Measurements from ENCODE around the gene MINDY2. TPM values are rescaled to one million over a fixed set of nuclear protein-coding genes. Genes with fewer than 3 reads are reported as not detected.
"Not testable (repeated sequence)": the region's sequence is repeated elsewhere in the genome, so short reads cannot be mapped to it uniquely, and the experiment has no call there.

Gene MINDY2
- total and polyA plus RNA-seq, 4 donors: 1.5 to 7.0 (median 5.1) TPM

DNA sequence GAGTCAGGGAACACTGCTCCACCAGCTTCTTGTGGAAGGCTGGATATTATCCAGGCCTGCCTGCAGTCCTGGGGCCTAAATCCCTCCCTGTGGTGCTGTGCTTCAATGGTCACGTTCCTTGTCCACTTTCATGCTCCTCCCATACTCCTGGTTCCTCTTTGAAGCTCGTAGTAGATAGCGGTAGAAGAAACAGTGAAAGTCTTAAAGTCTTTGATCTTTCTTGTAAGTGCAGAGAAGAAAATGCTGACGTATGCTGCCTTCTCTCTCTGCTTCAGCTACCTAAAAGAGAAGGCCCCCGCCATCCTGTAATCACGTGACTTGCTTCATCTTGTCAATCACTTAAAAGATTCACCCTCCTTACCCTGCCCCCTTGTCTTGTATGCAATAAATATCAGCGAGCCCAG lies 2.5 kb upstream of the MINDY2 start:
- peaks cover 0 to 25% (median 20%) of the 10 kb centered on the region in 4 donors for H3K4me1 ChIP-seq (ENCODE audit: control insufficient read depth in 4 of 4, insufficient read depth in 4 of 4, low read length in 3 of 4)
- H3K27me3 ChIP-seq (ENCODE audit: control insufficient read depth in 4 of 4, insufficient read depth in 4 of 4, low read length in 3 of 4); H3K36me3 ChIP-seq (ENCODE audit: control insufficient read depth in 4 of 4, insufficient read depth in 3 of 4, low read depth in 1 of 4, low read length in 3 of 4); H3K27ac ChIP-seq (ENCODE audit: low read depth in 1 of 2, low read length in 2 of 2); H3K9me3 ChIP-seq (ENCODE audit: control insufficient read depth in 4 of 4, low read length in 3 of 4); H3K4me3 ChIP-seq (ENCODE audit: low read depth in 1 of 3, low read length in 3 of 3); H3K9ac ChIP-seq (ENCODE audit: low read depth in 1 of 2, low read length in 2 of 2); DNase-seq (ENCODE audit: low spot score): not testable (repeated sequence)
- 93% methylated on average over 7 of the region's 7 CpGs for WGBS

DNA sequence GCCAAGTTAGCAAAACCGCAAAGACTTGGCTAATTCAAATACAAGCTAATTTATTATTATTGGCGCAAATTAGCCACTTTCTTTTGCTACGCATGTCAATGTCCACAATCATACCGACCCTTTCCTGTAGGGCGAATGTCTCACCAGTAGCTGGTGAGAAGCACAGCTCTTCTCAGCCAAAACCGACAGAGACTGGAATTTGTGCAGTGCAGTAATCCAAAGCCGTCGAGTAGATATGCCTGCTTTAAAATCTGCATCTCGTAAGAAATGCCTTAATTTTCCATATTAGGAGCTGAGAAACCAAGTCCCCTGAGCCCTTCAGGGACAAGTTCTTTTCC lies 614 bp upstream of the MINDY2 start:
- no peak for DNase-seq (ENCODE audit: low spot score)
- peak overlapping the region; percentile 92 to 94 for H3K27ac ChIP-seq (ENCODE audit: low read depth in 1 of 2, low read length in 2 of 2)
- H3K27me3 ChIP-seq (ENCODE audit: control insufficient read depth in 4 of 4, insufficient read depth in 4 of 4, low read length in 3 of 4): no peaks in the 10 kb centered on the region
- H3K36me3 ChIP-seq (ENCODE audit: control insufficient read depth in 4 of 4, insufficient read depth in 3 of 4, low read depth in 1 of 4, low read length in 3 of 4): no peaks in the 10 kb centered on the region
- peak overlapping the region; percentile 36 to 74 (median 50) for H3K4me3 ChIP-seq (ENCODE audit: low read depth in 1 of 3, low read length in 3 of 3)
- peaks cover 2 to 25% (median 22%) of the 10 kb centered on the region in 4 donors for H3K4me1 ChIP-seq (ENCODE audit: control insufficient read depth in 4 of 4, insufficient read depth in 4 of 4, low read length in 3 of 4)
- H3K9me3 ChIP-seq (ENCODE audit: control insufficient read depth in 4 of 4, low read length in 3 of 4): no peaks in the 10 kb centered on the region
- WGBS: 4% methylated on average over 9 of the region's 9 CpGs
- peak overlapping the region; percentile 23 to 72 for H3K9ac ChIP-seq (ENCODE audit: low read depth in 1 of 2, low read length in 2 of 2)
- no peak for TF ChIP-seq RXRA (IDR thresholded peaks at IDR 0.05)
- TF ChIP-seq, protein P1, sequence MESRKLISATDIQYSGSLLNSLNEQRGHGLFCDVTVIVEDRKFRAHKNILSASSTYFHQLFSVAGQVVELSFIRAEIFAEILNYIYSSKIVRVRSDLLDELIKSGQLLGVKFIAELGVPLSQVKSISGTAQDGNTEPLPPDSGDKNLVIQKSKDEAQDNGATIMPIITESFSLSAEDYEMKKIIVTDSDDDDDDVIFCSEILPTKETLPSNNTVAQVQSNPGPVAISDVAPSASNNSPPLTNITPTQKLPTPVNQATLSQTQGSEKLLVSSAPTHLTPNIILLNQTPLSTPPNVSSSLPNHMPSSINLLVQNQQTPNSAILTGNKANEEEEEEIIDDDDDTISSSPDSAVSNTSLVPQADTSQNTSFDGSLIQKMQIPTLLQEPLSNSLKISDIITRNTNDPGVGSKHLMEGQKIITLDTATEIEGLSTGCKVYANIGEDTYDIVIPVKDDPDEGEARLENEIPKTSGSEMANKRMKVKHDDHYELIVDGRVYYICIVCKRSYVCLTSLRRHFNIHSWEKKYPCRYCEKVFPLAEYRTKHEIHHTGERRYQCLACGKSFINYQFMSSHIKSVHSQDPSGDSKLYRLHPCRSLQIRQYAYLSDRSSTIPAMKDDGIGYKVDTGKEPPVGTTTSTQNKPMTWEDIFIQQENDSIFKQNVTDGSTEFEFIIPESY (IDR thresholded peaks at IDR 0.05): peak; percentile 28
- TF ChIP-seq, protein P2, sequence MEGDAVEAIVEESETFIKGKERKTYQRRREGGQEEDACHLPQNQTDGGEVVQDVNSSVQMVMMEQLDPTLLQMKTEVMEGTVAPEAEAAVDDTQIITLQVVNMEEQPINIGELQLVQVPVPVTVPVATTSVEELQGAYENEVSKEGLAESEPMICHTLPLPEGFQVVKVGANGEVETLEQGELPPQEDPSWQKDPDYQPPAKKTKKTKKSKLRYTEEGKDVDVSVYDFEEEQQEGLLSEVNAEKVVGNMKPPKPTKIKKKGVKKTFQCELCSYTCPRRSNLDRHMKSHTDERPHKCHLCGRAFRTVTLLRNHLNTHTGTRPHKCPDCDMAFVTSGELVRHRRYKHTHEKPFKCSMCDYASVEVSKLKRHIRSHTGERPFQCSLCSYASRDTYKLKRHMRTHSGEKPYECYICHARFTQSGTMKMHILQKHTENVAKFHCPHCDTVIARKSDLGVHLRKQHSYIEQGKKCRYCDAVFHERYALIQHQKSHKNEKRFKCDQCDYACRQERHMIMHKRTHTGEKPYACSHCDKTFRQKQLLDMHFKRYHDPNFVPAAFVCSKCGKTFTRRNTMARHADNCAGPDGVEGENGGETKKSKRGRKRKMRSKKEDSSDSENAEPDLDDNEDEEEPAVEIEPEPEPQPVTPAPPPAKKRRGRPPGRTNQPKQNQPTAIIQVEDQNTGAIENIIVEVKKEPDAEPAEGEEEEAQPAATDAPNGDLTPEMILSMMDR (IDR thresholded peaks at IDR 0.05; ENCODE audit: low read depth, low read length, missing input control): peak; percentile 17
- no peak for TF ChIP-seq TAF1 (conservative IDR thresholded peaks at IDR 0.05)
- no peak for TF ChIP-seq GABPA (IDR thresholded peaks at IDR 0.05 in 1 of 2, conservative IDR thresholded peaks at IDR 0.05 in 1 of 2)
- TF ChIP-seq YY1 (IDR thresholded peaks at IDR 0.05): no peak
- TF ChIP-seq HNF4A (conservative IDR thresholded peaks at IDR 0.05): no peak
- no peak for TF ChIP-seq EGR1 (IDR thresholded peaks at IDR 0.05; ENCODE audit: low read depth in 2 of 2)
- no peak for TF ChIP-seq SP1 (IDR thresholded peaks at IDR 0.05)
- TF ChIP-seq, protein P3, sequence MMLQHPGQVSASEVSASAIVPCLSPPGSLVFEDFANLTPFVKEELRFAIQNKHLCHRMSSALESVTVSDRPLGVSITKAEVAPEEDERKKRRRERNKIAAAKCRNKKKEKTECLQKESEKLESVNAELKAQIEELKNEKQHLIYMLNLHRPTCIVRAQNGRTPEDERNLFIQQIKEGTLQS (IDR thresholded peaks at IDR 0.05): no peak
- no peak for TF ChIP-seq FOXA2 (IDR thresholded peaks at IDR 0.05)
- TF ChIP-seq HNF4G (IDR thresholded peaks at IDR 0.05): no peak

DNA sequence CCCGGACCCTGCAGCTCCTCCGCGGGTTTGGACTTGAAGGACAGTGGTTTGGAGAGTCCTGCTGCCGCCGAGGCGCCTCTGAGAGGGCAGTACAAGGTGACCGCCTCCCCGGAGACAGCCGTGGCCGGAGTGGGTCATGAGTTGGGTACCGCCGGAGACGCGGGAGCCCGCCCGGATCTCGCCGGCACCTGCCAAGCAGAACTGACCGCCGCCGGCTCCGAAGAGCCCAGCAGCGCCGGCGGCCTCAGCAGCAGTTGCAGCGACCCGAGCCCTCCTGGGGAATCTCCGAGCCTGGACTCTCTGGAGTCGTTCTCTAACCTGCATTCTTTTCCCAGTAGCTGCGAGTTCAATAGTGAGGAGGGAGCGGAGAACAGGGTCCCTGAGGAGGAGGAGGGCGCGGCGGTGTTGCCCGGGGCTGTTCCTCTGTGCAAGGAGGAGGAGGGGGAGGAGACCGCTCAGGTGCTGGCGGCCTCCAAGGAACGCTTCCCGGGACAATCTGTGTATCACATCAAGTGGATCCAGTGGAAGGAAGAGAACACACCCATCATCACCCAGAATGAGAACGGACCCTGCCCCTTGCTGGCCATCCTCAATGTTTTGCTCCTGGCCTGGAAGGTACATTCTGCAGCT lies 634 bp downstream of the MINDY2 start:
- DNase-seq (ENCODE audit: low spot score): no peak
- Histone ChIP-seq H3K9me3 (ENCODE audit: control insufficient read depth in 4 of 4, low read length in 3 of 4) (no peaks in the 10 kb centered on the region), H3K27me3 (ENCODE audit: control insufficient read depth in 4 of 4, insufficient read depth in 4 of 4, low read length in 3 of 4) (no peaks in the 10 kb centered on the region), H3K9ac (ENCODE audit: low read depth in 1 of 2, low read length in 2 of 2) (peak overlapping the region; percentile 53 to 61), H3K4me3 (ENCODE audit: low read depth in 1 of 3, low read length in 3 of 3) (peak overlapping the region; percentile 68 to 81 (median 80)), H3K36me3 (ENCODE audit: control insufficient read depth in 4 of 4, insufficient read depth in 3 of 4, low read depth in 1 of 4, low read length in 3 of 4) (no peaks in the 10 kb centered on the region), H3K4me1 (ENCODE audit: control insufficient read depth in 4 of 4, insufficient read depth in 4 of 4, low read length in 3 of 4) (peaks cover 2 to 25% (median 22%) of the 10 kb centered on the region in 4 donors), H3K27ac (ENCODE audit: low read depth in 1 of 2, low read length in 2 of 2) (peak overlapping the region; percentile 92 to 94)
- WGBS: under 1% methylated on average over 40 of the region's 40 CpGs
- TF ChIP-seq SP1 (IDR thresholded peaks at IDR 0.05) (no peak), HNF4A (conservative IDR thresholded peaks at IDR 0.05) (peak in 1 of 2 donors; percentile 18)

Data from liver (tissue), 9 donors.